T47D (cell line): Measurements from ENCODE around the gene USP30.

ENCODE experiments used
- DNase-seq, 2 experiments: peaks; one replicate each; pipeline versions ENCODE4 v3.0.0 to v3.0.0-alpha.2; 2011 to 2012; ENCODE audit warnings: low read depth in 1 of 2, low spot score in 1 of 2
- JUND ChIP-seq: IDR thresholded peaks from 2 replicates; pipeline ENCODE4 v1.6.1; 2012; ENCODE audit warnings: low read depth
- in situ Hi-C: cut with HindIII; loops from 2 replicates; pipeline ENCODE4 v1.10.0; 2016; ENCODE audit warnings: low sequenced_read_pairs, low pct_unique_long_range_greater_than_20kb

Gene USP30

GRCh38 chr12:109112720-109113465 lies 60.5 kb downstream of the USP30 start:
- in situ Hi-C loops = no loop called here
- TF ChIP-seq JUND = no peak

GRCh38 chr12:109113661-109114321 lies 61.4 kb downstream of the USP30 start:
- DNase-seq = no peak
- in situ Hi-C loops = no loop called here
- no peak for TF ChIP-seq JUND

More at GRCh38 chr12:109112720-109113465, 60.5 kb downstream of the USP30 start:
- no peak for DNase-seq

GRCh38 chr12:109114644-109115043 lies 62.3 kb downstream of the USP30 start:
- no peak for TF ChIP-seq JUND
- in situ Hi-C loops = no loop called here
- no peak for DNase-seq

- in situ Hi-C loops = no loop called here
- no peak for TF ChIP-seq JUND
- no peak for DNase-seq
These were observed 63.0 kb downstream of the USP30 start for GRCh38 chr12:109115404-109115757.

- DNase-seq = no peak
- in situ Hi-C loops = no loop called here
- no peak for TF ChIP-seq JUND
These were observed 63.6 kb downstream of the USP30 start, which contains the start of gene ACACB for GRCh38 chr12:109115758-109116610. Gene ACACB (plus strand): TSS chr12:109116587. CDS start chr12:109139406, 22,819 bp downstream.

- in situ Hi-C loops = no loop called here
- TF ChIP-seq JUND = no peak
- no peak for DNase-seq
These were observed 64.2 kb downstream of the USP30 start for GRCh38 chr12:109116611-109116949.

- no peak for TF ChIP-seq JUND
- in situ Hi-C loops = no loop called here
These were observed 67.7 kb downstream of the USP30 start for GRCh38 chr12:109120095-109120494.

GRCh38 chr12:109120557-109120956 lies 68.2 kb downstream of the USP30 start:
- in situ Hi-C loops = no loop called here

More at GRCh38 chr12:109120095-109120494, 67.7 kb downstream of the USP30 start:
- no peak for DNase-seq

GRCh38 chr12:109121346-109121880 lies 69.0 kb downstream of the USP30 start:
- DNase-seq = no peak
- in situ Hi-C loops = no loop called here
- TF ChIP-seq JUND = no peak

More at GRCh38 chr12:109120557-109120956, 68.2 kb downstream of the USP30 start:
- no peak for TF ChIP-seq JUND
- DNase-seq = no peak

- TF ChIP-seq JUND = no peak
- in situ Hi-C loops = no loop called here
- DNase-seq = no peak
These were observed 72.7 kb downstream of the USP30 start for GRCh38 chr12:109124878-109125648.

- no peak for DNase-seq
- no peak for TF ChIP-seq JUND
- in situ Hi-C loops = no loop called here
These were observed 73.4 kb downstream of the USP30 start for GRCh38 chr12:109125791-109126190.

- in situ Hi-C loops = no loop called here
- no peak for TF ChIP-seq JUND
- DNase-seq = no peak
These were observed 74.4 kb downstream of the USP30 start for GRCh38 chr12:109126784-109127183.
